GM12878 (cell line): ENCODE measurements around the gene COL9A3. TPM values are rescaled to one million over a fixed set of nuclear protein-coding genes. Genes with fewer than 3 reads are reported as not detected.

Experiments
- ATAC-seq: fragments of 200-7000 bp; cut with Tn5 transposase; 3 replicates; pipeline ENCODE4 v1.9.1; 2020; ENCODE audit warnings: mild to moderate bottlenecking, moderate library complexity
- BruUV-seq: library from RNA; stranded (reverse); fragments of 400-500 nt; replicated peaks from 2 replicates; lab custom pipeline; 2021; lab: Mats Ljungman, UMichigan
- CTCF ChIA-PET: fragments of 300-600 bp; sonication (Branson Sonifier 250); formaldehyde crosslinking; extraction: SDS; loops from one replicate; lab custom pipeline; 2021; ENCODE audit warnings: inconsistent platforms; lab: Yijun Ruan, JAX
- POLR2A ChIA-PET: fragments of 350-600 bp; formaldehyde crosslinking; extraction: SDS; loops from one replicate; lab custom pipeline; 2021; ENCODE audit warnings: inconsistent platforms; lab: Charles Lee
- RAD21 ChIA-PET: fragments of 300-600 bp; sonication (Branson Sonifier 250); formaldehyde crosslinking; loops from one replicate; lab custom pipeline; 2023; ENCODE audit warnings: antibody characterized with exemption; ENCODE audit not compliant: unreplicated experiment; lab: Charles Lee
- SMC1A ChIA-PET: fragments of 300-600 bp; sonication (Branson Sonifier 250); formaldehyde crosslinking; loops from one replicate; lab custom pipeline; 2023; ENCODE audit not compliant: unreplicated experiment, uncharacterized antibody; lab: Charles Lee
- DNase-seq: peaks from one replicate; pipeline ENCODE4 v3.0.0-alpha.2; 2011; ENCODE audit warnings: low read depth, low spot score
- FAIRE-seq: peaks from 3 replicates; lab custom pipeline; 2011; peaks lifted over from hg19 to GRCh38; lab: Jason Lieb, UNC
- H2AFZ ChIP-seq: 2 replicates; pipeline ENCODE4 v1.6.0; 2011; ENCODE audit warnings: low read depth, low read length, control low read depth; ENCODE audit not compliant: control insufficient read depth
- H3K27ac ChIP-seq: 2 replicates; pipeline ENCODE4 v1.5.1; 2011; ENCODE audit warnings: control low read depth; ENCODE audit not compliant: control insufficient read depth, insufficient read depth
- H3K27me3 ChIP-seq, 2 experiments: replicated peaks in 1 of 2; 2 replicates each; pipeline versions ENCODE4 v1.6.0 to v1.6.1; 2011; ENCODE audit warnings: low read length in 1 of 2; ENCODE audit not compliant: control insufficient read depth in 2 of 2, insufficient read depth in 2 of 2
- H3K36me3 ChIP-seq, 2 experiments: 2 replicates each; pipeline ENCODE4 v1.5.1; 2011; ENCODE audit warnings: low read length in 1 of 2; ENCODE audit not compliant: control insufficient read depth in 2 of 2, insufficient read depth in 2 of 2
- H3K4me1 ChIP-seq: 2 replicates; pipeline ENCODE4 v1.6.1; 2011; ENCODE audit warnings: mild to moderate bottlenecking, low read length, moderate library complexity, mixed read lengths; ENCODE audit not compliant: control insufficient read depth, insufficient read depth
- H3K4me2 ChIP-seq: 2 replicates; pipeline ENCODE4 v1.6.0; 2011; ENCODE audit warnings: control low read depth; ENCODE audit not compliant: control insufficient read depth, insufficient read depth
- H3K4me3 ChIP-seq: fragments of 200-600 bp; sonication (generic); 2 replicates; pipeline ENCODE4 v1.5.1; 2016
- H3K79me2 ChIP-seq: 2 replicates; pipeline ENCODE4 v1.6.0; 2011; ENCODE audit warnings: low read length; ENCODE audit not compliant: control insufficient read depth, insufficient read depth
- H3K9ac ChIP-seq: 2 replicates; pipeline ENCODE4 v1.8.0; 2011; ENCODE audit warnings: low read length, control low read depth, mixed read lengths; ENCODE audit not compliant: control insufficient read depth, insufficient read depth
- H3K9me3 ChIP-seq: replicated peaks from 3 replicates; pipeline ENCODE4 v1.5.1; 2011; ENCODE audit warnings: mild to moderate bottlenecking, low read length; ENCODE audit not compliant: control insufficient read depth, insufficient read depth
- H4K20me1 ChIP-seq: 2 replicates; pipeline ENCODE4 v1.6.0; 2011; ENCODE audit not compliant: control insufficient read depth, insufficient read depth
- JUNB ChIP-seq: IDR thresholded peaks from 2 replicates; pipeline ENCODE4 v1.6.1; 2016; ENCODE audit warnings: antibody characterized with exemption, mild to moderate bottlenecking
- PKNOX1 ChIP-seq: fragments of 450-650 bp; IDR thresholded peaks from 2 replicates; pipeline ENCODE4 v1.6.1; 2016; ENCODE audit warnings: mild to moderate bottlenecking
- ZBED1 ChIP-seq: IDR thresholded peaks from 2 replicates; pipeline ENCODE4 v1.6.1; 2016; ENCODE audit warnings: borderline replicate concordance
- ZBTB11 ChIP-seq: fragments of 450-650 bp; formaldehyde crosslinking; IDR thresholded peaks from 2 replicates; pipeline ENCODE4 v1.5.0; 2022; ENCODE audit warnings: mild to moderate bottlenecking, missing genetic modification characterization
- ZNF207 ChIP-seq: fragments of 450-650 bp; IDR thresholded peaks from 2 replicates; pipeline ENCODE4 v1.6.1; 2014; ENCODE audit warnings: antibody characterized with exemption, mild to moderate bottlenecking, borderline replicate concordance
- WGBS: methylation state at CpG from one replicate; pipeline ENCODE4 v1.1.6; 2016; ENCODE audit warnings: low lambda C conversion rate; ENCODE audit not compliant: insufficient replicate concordance, insufficient coverage; ENCODE audit errors: missing lambda C conversion rate; 5-methylcytosine and 5-hydroxymethylcytosine counted together
- in situ Hi-C: fragments of 300-500 bp; cut with MboI; formaldehyde crosslinking; loops from 9 replicates; pipeline ENCODE4 v1.14.3; 2018; ENCODE audit warnings: mixed read lengths
- intact Hi-C: fragments of 100-400 bp; cut with micrococcal nuclease; formaldehyde crosslinking; loops from one replicate; pipeline ENCODE4 v1.14.2; 2022; ENCODE audit not compliant: unreplicated experiment
- polyA plus RNA-seq, 11 experiments: library from polyadenylated mRNA; depleted of rRNA in 4 of 11; unstranded in 6 of 11; stranded (reverse) in 5 of 11; fragments of >200 nt; fragmentation: Nextera tagmentation in 4 of 11; fragmentation: Illumina TruSeq in 1 of 11; extraction: Ambion mirVana in 4 of 11; extraction: Trizol in 1 of 11; gene quantifications; 1 replicate in 1 of 11; 2 replicates in 10 of 11; pipeline versions ENCODE4 v1.2.1 to v1.2.3, GENCODE V29; 2011 to 2016; ENCODE audit warnings: inconsistent platforms in 2 of 11, missing spikeins in 2 of 11, low read depth in 1 of 11
- total RNA-seq, 4 experiments: library from RNA; depleted of rRNA in 3 of 4; stranded (reverse); fragments of >200 nt in 3 of 4; fragmentation: Illumina TruSeq in 1 of 4; extraction: Trizol in 1 of 4; gene quantifications; 2 replicates each; pipeline versions ENCODE4 v1.2.1 to v1.2.3, GENCODE V29; 2013 to 2021
- TF ChIP-seq, protein P1 (sequence below): fragments of 150-350 bp; IDR thresholded peaks from 2 replicates; pipeline ENCODE4 v1.6.1; 2014; ENCODE audit warnings: mild to moderate bottlenecking, low read depth, low read length

The COL9A3 gene
- total and polyA plus RNA-seq, 10 of the 15 experiments (the other 5 are each of a cell fraction or from before 2014, with no cell fraction given), result 0.09 to 1.7 (median 0.63) TPM; not detected in 1

DNA sequence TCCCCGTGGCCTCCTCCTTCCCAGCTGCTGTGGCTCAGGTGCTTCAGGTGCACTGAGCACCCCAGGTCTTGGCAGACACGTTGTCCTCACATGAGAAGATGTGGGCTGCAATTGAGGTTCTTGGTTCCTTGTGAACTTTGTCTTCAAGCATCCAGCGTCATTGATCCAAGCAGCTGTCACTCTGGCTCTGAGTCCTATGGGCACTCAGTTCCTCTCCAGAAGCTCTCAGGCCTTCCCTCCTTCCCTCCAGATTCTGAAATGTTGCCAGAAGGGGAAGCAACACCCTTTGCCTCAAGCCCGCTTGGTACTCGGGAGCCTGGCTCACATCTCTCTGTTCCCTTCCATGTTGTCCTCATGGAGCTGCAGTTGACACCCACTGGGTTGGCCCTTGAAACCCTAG is 29.0 kb upstream of the COL9A3 start:
- ChIA-PET CTCF (no interaction called here), POLR2A (no interaction called here)
- no peak overlapping the region for H3K4me3 ChIP-seq
- intact Hi-C loops, result no loop called here
- no peak overlapping the region for H3K9ac ChIP-seq
- H3K27me3 ChIP-seq, result peaks cover 2 to 4% of the 10 kb centered on the region in 2 experiments; a peak in 1 of 4 replicates
- WGBS, result 52% methylated on average over 5 of the region's 5 CpGs
- peaks cover 3% of the 10 kb centered on the region for H3K4me1 ChIP-seq
- FAIRE-seq, result no peak
- in situ Hi-C loops, result no loop called here
- H3K36me3 ChIP-seq, result no peaks in the 10 kb centered on the region; a peak in 1 of 4 replicates
- peak; percentile 60 for TF ChIP-seq PKNOX1
- no peak for TF ChIP-seq ZBED1
- TF ChIP-seq, all 136 proteins: peak for 1
- H2AFZ ChIP-seq, result no peak overlapping the region
- SMC1A ChIA-PET, result interaction anchor here (1.0 to 1.5 kb wide), 4 partner anchors 21 to 171 kb away, joined by 3 to 4 read pairs (median 3); no protein-coding TSS in a partner anchor
- H4K20me1 ChIP-seq, result no peaks in the 10 kb centered on the region
- H3K27ac ChIP-seq, result no peak overlapping the region
- ATAC-seq (no peak), DNase-seq (no peak)
- RAD21 ChIA-PET, result no interaction called here
- BruUV-seq, result no TSS peak
- H3K79me2 ChIP-seq, result no peaks in the 10 kb centered on the region
- H3K4me2 ChIP-seq, result no peak overlapping the region
- H3K9me3 ChIP-seq, result no peaks in the 10 kb centered on the region; the same call in 2 of the 3 replicates

GRCh38 chr20:62788607-62789006 is 28.2 kb upstream of the COL9A3 start:
- Histone ChIP-seq H3K79me2 (no peaks in the 10 kb centered on the region), H2AFZ (no peak overlapping the region), H3K27me3 (peaks cover 2 to 4% of the 10 kb centered on the region in 2 experiments; a peak in 2 of 4 replicates), H3K36me3 (no peaks in the 10 kb centered on the region; a peak in 1 of 4 replicates), H3K4me2 (no peak overlapping the region), H4K20me1 (no peaks in the 10 kb centered on the region), H3K9ac (no peak overlapping the region), H3K27ac (no peak overlapping the region), H3K4me1 (peaks cover 10% of the 10 kb centered on the region), H3K4me3 (no peak overlapping the region), H3K9me3 (no peaks in the 10 kb centered on the region; the same call in 2 of the 3 replicates)
- RAD21 ChIA-PET, result no interaction called here
- 48% methylated on average over 15 of the region's 15 CpGs for WGBS
- intact Hi-C loops, result no loop called here
- DNase-seq, result no peak
- CTCF ChIA-PET, result interaction anchor here (0.5 to 2.1 kb wide), 4 partner anchors 20 to 172 kb away, joined by 3 to 5 read pairs (median 4); no protein-coding TSS in a partner anchor
- ATAC-seq, result no peak
- in situ Hi-C loops, result no loop called here
- SMC1A ChIA-PET, result interaction anchor here (0.9 to 1.5 kb wide), 5 partner anchors 20 to 287 kb away, joined by 3 to 4 read pairs (median 3); no protein-coding TSS in a partner anchor
- no peak for FAIRE-seq
- no peak for TF ChIP-seq ZNF207
- TF ChIP-seq ZBED1, result no peak
- TF ChIP-seq JUNB, result no peak
- TF ChIP-seq, protein P1, sequence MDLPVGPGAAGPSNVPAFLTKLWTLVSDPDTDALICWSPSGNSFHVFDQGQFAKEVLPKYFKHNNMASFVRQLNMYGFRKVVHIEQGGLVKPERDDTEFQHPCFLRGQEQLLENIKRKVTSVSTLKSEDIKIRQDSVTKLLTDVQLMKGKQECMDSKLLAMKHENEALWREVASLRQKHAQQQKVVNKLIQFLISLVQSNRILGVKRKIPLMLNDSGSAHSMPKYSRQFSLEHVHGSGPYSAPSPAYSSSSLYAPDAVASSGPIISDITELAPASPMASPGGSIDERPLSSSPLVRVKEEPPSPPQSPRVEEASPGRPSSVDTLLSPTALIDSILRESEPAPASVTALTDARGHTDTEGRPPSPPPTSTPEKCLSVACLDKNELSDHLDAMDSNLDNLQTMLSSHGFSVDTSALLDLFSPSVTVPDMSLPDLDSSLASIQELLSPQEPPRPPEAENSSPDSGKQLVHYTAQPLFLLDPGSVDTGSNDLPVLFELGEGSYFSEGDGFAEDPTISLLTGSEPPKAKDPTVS, result no peak
- TF ChIP-seq ZBTB11 (CRISPR knock-in tag), result no peak
- POLR2A ChIA-PET, result no interaction called here
- no TSS peak for BruUV-seq
